HG02870 (cell line): ENCODE data around the gene THOC1.

Source experiments
- ATAC-seq: cut with Tn5 transposase; IDR thresholded peaks from one replicate; pipeline ENCODE4 v1.9.1; 2021; ENCODE audit warnings: mild to moderate bottlenecking, moderate library complexity; ENCODE audit not compliant: unreplicated experiment

The THOC1 gene

DNA sequence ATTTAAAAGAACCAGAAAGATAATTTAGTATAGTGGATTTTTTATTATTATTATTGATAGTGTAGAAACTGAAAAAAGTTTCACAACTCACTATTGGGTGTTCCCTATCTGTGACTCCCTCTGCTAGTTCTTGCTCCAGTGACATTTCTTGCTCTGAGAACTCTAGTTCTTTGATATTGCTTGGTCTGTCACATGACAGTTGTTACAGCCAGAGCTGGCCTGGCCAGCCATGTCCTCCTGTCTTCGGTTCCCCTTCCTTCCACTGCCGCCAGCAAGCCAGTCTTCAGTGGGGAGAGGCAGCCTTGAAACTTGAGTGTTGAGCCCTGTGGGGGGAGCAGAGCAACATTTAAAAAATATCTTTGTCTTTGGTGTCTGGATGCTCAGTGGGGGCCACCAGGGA is 7.6 kb upstream of the THOC1 start:
- ATAC-seq = no peak

DNA sequence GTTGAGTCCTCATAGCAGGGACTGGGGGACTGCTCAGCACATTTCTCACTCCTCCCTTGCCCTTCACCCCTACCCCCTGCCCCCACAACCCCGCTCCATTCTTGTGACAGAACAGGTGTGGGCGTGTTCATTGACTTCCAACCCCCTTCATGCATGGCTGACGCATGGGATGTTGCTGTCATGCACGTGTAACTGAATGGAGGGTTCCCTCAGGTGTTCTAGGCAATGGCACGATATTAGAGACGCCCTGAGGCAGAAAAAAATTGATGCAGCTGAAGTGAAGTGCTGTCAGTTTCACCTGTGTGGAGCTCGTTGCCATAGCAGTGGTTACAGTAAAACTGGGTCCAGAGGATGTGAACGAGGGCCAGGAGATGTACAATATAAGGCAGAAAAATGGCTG is 6.5 kb upstream of the THOC1 start:
- no peak for ATAC-seq

DNA sequence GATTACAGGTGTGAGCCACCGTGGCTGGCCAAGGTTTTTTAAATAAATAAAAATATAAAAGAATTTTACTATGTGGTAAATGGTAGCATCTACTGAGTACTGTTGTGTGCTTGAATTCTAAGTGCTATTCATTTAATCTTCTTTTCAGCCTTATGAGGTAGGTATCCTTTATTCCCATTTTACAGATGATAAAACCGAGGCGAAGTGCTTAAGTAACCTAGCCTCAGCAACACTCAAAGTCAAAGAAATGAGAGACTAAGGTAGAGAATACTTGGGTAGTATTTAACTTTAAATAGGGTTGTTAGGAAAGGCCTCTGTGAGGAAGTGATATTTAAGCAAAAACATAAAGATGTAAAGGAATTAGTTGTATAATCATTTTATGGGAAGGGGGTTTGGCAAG is 5.7 kb upstream of the THOC1 start:
- no peak for ATAC-seq

DNA sequence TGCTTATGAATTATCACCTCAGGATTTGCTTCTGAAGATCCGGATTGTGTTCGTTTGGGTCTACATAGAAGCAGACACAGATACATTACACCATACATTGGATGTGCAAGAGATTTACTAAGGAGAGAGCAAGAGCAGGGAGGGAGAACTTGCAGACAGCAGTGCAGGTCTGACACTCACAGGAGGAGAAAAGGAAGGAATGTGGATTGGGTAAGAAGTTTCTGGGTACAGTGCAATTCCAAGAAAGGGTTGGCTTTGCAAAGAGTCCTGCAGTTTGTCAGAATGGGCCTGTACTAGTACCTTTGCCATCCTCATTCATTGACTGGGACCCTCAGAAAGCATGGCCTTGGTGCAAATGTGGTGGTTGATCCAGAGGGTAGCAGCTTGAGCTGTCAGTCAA is 4.8 kb upstream of the THOC1 start:
- no peak for ATAC-seq

DNA sequence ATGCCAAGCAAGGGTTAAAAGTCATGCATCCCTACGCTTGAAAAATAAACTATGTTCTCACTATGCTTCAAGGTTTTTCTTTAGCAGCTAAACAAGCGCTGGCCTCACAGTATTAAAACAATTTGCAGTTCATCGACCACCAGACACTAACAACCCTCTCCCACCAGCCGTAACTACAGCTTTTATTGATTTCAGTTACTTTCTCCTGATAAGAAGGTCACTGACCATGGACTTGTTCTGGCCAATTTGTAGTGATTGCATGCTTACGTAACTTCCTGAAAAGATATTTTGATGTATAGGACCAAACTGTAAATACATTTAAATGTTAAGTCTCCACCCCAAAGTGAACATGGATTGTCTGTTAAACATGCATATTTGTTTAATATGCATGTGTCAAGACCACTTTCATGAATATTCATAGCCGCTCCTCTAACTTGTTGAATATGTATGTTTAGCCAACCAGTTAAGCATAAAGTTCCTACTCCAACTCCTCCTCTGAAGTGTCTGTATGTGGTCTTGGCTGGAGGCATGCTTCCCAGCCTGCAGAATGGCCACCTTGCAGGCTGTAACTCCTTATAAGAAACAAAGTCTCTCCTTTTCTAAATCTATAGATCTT is 1.7 kb upstream of the THOC1 start:
- no peak for ATAC-seq

DNA sequence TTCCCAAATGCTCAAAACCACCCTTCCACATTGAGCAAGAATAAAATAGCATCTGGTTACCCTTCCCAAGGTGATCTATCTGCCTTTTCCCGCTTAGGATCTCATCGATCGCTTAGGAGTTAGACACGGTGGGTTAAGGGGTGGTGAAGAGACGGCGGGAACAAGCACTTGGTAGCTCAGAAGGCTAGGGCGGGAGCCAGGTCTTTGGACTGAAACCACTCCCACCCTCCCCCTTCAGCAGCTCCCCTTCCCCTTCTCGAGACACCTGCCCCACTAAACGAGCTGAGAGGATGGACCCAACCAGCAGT is 513 bp downstream of the THOC1 start:
- peak; percentile 19 for ATAC-seq

DNA sequence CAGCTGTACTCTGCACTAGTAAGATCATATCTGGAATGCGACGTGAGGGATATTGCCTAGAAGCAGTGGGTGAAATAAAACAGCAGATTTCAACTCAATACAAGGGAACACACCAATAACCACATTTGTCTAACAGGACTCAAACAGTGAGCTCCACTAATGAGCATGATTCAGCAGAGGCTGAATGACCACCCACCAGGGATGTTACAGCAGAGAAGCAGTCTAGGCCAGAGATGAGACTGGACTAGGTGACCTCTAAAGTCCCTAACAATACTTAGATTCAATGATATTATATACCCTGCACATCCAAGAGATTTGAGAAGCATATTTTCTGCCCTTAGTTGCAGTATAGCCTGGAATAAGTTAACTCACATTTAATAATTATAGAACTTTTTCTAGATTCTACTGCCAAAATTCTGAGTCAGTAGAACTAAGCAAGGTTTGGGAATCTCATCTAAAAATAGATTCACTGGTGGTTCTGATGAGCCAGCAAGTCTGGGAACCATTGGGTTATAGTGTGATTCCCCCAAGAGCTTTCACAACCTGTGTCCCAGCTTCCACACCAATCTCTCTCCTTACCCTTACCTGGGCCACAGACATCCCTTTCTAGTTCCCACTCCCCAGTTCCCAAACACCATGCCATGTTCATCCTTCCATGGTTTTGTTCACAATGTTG is 6.3 kb downstream of the THOC1 start:
- ATAC-seq = no peak

DNA sequence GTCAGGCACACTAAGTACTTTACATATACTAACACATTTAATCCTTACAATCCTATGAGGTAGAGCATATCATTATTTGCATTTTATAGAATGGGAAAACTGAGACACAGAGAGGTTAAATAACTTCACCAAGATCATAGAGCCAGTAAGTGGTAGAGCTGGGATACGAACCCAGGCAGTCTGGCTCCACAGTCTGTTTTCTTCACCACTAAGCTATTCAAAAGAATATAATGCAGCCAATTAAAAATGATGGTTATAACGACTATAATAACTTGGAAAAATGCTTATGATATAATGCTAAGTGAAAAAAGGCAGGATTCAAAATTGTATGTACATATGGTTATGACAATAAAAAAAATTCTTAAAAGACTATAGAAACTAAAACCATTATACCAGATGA is 7.3 kb downstream of the THOC1 start:
- no peak for ATAC-seq

DNA sequence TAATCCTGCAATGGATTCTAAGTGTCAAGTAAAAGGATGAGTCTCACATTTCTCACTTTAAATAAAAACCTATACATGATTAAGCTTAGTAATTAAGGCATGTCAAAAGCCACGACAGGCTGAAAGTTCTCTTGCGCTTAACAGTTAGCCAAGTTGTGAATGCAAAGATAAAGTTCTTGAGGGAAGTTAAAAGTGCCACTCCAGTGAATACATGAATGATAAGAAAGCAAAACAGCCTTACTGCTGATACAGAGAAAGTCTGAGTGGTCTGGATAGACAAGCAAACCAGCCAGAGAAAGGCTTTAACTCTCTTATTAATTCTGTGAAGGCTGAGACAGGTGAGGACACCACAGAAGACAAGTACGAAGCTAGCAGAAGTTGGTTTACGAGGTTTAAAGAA is 12.7 kb downstream of the THOC1 start:
- no peak for ATAC-seq

DNA sequence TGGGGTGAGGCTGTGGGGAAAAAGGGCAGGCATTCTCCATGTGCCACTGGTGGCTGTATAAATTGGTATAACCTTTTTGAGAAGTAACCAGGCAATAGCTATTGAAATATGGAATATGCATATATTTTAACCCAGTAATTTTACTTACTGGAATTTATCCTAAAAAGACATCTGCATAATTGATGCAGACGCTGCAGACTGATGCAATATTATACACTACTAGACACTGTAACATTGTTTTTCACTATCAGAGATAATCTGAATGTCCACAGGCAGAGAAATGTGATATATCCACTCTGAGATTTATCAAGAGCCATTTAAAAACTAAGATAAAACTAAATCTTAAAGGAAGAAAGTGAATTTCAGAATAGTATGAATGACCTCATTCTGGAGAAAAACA is 14.7 kb downstream of the THOC1 start:
- ATAC-seq = no peak

DNA sequence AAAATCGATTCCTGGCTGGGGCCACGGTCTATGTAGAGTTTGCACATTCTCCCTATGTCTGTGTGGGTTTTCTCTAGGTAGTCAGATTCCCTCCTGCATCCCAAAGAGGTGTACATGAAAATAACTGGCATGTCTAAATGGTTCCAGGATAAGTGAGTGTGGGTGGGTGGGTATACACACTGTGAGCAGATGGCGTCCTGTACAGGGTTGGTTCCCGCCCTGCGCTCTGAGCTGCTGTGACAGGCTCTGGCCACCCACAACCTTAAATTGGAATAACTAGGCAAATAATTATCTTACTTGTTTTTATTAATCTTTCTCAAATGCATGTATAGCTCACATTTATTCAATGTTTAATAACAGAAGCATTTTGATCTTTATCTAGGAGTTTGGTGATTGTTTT is 16.3 kb downstream of the THOC1 start:
- ATAC-seq = no peak

DNA sequence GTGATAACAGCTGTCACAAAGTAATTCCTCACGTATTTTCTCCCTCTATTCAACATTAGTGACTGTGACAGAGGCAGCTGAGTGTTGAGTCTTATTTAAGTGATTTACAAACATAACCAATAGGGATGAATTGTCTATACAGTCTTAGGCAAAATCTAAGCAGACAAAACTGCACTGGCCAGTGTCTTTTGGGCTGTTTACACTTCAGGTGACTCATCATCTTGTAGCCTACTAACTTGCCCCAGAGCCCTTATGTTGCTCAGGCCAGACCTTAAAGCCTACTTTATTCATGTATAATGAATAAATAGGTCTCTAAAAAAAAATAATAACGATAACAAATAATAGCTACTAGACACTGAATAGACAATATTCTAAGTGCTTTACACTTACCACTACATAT is 17.2 kb downstream of the THOC1 start:
- ATAC-seq = no peak

DNA sequence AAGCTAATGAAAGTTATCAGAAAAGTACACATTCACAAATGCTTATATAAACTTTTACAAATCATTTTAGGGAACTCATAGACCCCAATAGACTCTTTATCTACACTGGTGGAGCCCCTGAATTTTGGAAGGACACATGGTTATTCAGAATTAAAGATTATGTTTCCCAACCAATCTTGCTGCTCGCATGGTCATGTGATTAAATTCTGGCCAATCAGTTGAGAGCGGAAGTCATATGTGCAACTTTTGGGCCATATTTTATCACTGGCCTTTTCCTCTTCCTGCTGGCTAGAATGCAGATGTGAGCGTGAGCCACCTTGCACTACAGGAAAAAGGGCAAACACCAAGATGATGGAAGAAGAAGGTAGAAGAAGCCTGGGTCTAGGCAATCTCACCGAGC is 19.8 kb downstream of the THOC1 start:
- ATAC-seq = no peak

DNA sequence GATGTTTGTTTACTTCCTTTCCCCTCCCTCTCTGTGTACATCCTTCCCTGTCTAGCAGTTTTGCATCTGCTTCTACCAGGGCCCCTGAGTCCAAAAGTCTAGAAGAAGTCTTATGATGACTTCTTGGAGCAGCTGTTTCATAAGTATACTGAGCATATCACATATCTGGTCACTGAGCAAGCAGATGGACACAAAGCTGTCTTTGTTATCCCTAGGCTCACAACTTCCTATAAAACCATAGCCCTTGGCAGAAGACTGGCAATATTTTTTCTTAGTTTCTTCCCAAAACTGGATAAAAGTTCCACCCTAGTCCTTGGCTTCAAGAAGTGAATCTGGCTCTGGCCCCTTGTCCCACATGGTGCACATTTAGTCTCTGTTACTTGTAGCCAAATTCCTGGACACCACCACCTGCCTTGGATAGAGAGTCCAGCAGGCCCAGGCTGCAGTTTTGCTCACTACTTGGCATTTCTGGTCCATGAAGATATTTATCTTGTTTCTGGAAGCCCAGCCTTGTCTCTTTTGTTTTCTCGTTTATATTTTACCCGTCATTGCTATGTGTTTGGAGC is 22.5 kb downstream of the THOC1 start:
- ATAC-seq = no peak

DNA sequence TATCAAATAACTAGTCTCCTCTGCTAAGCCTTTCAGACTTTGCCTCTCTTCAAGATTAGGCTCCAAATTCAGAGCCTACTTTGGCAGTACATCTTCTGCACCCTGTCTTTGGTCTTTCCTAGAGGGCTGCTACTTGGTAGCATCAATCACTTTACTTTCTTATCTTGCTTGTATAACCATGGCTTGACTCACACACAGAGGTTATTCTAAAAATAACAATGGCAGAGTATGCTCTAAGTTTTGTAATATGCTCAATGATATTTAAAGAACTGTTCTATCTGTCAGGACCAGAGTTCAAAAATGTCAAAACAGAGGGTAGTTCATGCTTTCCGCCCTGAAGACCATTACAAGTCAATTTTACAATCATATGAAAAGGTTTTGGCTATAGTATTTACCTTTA is 27.7 kb downstream of the THOC1 start:
- no peak for ATAC-seq

DNA sequence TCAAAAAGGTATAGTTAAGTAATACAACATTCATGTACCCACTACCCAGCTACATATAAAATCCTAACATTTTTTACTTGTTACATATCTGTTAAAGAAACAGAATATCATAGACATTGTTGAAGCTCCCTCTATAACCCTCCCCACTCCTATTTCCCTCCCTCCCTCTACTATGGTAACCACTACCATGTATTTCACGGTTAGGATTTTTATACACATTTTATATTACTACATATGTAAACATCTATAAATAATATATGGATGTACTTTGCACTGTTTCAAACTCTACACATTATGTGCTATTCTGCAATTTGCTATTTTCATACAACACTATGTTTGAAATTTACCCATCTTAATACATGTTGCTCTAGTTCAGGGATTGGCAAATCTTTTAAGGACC is 36.3 kb downstream of the THOC1 start:
- ATAC-seq = no peak

DNA sequence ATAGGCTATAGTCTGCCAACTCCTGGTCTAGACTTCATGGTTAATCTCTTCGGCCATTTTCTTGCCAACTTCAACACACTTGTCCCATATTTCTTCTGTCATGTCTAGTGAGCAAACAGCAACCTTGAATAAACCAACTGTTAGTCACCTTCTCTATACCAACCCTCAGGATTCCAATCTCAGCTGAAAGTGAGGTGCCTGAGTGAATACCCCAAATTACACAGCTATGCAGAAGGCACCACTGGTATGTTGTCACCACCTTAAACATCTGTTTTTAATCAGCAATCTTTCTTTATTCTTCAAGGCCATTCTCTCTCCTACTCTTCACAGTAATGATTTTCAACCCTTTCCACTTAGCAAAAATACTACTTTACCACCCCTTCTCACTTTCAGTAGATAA is 39.3 kb downstream of the THOC1 start:
- no peak for ATAC-seq

DNA sequence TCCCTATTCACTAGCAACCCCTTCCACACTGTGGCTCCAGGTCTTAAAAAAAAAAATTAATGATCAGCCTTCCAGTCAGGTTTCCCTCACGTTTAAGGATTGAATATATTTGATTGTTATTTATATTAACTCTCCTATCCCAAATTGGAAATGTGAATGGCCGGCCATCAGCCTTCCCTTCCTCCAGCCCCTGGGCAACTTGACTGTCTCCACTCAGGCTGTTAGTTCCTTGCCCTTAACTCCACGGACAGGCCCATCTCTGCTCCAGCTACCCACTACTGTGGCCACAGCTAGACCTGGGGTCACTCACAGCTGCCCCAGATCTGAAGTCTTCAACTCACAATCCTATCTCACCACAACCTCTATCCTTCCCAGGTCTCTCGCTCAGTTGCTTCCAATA is 39.9 kb downstream of the THOC1 start:
- no peak for ATAC-seq

DNA sequence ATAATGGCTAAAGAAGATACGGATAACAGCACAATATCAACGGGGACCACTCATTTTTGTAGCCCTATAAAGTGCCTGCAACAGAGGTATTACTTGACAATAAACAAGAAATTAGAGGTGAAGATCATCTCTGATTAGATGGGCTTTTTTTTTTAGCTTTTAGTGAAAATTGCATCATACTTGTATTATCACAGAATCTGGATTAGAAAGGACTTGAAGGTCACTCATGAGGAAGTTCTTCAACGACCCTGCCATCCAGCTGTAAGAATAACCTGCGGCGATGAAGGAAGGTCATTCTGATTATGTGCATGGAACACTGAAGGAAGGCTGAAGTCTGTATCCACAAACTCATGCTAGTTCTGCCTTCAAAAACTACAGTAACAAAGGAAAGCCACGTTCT is 40.5 kb downstream of the THOC1 start:
- ATAC-seq = no peak

DNA sequence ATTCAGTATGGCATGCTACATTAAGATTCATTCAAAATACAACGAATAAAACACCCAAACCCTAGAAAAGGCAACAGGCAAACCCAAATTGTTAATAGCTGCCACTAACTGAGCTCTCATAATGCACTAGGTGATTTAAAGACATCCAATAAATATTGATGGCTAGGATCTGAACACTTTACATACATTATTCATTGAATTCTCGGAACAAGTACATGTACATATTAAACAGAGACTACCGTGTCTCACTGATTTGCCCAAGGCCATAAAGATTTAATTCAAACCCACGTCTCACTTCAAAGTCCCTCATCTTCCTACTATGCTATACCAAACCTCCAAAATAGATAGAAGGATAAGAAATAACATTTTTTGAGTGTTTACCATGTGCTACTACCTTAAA is 42.1 kb downstream of the THOC1 start:
- no peak for ATAC-seq

DNA sequence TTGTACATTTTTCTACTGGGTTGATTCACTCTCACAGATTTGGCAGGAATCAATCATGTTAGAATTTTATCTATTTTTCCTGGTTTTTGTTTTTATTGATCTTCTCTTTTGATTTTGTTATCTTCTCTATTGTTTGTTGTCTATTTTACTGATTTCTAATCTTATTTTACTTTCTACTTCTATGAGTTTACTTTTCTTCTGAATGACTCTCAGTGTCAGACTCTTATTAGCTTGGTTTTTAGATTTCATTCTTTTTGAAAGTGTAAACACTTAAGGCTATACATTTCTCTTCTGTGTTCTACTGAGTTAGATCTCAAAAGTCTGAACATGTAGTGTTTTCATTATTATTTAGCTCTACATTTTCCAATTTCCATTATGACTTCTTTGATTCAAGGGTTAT is 47.1 kb downstream of the THOC1 start:
- ATAC-seq = no peak

DNA sequence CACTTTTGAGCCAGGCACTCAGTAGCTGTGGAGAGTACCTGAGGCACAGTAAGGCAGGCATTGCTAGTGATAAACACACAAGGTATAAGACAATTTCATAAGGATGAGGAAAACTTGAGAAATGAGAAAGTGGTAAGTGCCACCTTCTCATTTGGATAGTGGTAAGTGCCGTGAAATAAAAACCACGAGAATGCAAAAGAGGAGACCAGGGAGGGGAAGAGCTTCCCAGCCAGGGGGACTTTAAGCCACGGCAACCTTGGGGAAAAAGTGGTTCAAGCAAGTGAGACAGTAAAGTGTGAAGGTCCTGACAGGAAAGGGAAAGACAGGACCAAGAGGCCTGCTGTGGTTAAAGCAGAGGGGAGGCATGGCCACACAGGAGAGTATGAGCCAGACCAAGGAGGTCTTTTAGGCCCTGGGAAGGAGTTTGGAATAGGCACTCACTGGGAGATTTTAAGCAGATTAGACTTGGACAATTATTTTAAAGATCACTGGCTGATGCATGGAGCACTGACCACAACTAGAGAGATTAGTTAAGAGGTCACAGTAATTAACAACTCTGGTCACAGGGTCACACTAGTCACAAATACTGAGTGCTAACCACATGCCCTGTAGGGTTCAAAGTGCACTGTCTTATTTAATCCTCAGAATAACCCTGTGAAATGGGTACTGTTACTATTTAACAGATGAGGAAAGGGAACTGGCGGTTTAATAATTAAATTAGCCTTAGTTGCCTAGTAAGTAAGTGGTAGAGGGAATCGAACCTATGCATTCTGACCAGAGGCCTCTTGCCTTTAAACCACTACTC is 50.1 kb downstream of the THOC1 start:
- no peak for ATAC-seq
